GM19193 (cell line): Measurements from ENCODE around the gene FXYD1.

Source experiments
- POLR2A ChIP-seq: IDR thresholded peaks from 4 replicates; pipeline ENCODE4 v1.6.1; 2011; ENCODE audit not compliant: insufficient read depth, insufficient read length; ENCODE audit errors: extremely low read depth

Gene FXYD1

DNA sequence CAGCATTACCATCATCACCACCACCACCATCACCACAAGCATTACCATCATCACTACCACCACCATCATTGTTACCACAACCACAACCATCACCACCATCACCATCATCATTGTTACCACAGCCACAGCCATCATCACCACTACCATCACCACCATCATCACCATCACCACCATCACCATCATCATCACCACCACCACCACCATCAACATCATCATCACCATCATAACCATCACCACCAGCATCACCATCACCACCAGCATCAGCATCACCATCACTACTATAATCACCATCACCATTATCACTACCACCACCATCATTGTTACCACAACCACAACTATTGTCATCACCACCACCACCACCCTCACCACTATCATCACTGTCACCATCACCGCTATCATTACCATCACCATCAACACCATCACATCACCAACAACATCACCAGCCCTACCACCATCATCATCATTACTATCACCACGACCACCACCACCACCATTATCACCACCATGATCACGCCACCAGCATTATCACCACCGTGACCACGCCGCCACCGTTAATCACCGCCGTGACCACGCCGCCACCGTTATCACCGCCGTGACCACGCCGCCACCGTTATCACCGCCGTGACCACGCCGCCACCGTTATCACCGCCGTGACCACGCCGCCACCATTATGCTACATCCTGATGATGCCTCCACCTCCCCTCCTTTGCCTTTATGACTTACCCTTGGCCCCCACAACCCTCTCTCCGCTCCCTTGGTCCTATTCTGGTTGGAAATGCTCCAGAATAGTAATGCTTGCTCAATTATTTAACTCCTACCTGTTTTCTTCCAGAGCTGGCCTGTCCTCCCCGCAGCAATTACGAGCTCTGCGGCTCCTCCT is 33.0 kb upstream of the FXYD1 start:
- no peak for TF ChIP-seq POLR2A

DNA sequence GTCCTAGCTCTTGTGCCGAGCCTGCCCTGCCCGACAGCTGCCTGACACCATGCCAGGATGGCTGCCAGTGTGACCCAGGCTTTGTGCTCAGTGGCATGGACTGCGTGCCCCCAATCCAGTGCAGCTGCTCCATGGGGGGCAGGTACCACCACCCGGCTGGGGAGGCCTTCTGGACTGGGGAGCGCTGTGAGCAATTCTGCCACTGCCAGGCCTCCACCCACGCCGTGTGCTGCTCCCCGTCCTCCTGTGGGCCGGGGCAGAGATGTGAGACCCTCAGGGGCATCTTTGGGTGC is 32.4 kb upstream of the FXYD1 start:
- no peak for TF ChIP-seq POLR2A

DNA sequence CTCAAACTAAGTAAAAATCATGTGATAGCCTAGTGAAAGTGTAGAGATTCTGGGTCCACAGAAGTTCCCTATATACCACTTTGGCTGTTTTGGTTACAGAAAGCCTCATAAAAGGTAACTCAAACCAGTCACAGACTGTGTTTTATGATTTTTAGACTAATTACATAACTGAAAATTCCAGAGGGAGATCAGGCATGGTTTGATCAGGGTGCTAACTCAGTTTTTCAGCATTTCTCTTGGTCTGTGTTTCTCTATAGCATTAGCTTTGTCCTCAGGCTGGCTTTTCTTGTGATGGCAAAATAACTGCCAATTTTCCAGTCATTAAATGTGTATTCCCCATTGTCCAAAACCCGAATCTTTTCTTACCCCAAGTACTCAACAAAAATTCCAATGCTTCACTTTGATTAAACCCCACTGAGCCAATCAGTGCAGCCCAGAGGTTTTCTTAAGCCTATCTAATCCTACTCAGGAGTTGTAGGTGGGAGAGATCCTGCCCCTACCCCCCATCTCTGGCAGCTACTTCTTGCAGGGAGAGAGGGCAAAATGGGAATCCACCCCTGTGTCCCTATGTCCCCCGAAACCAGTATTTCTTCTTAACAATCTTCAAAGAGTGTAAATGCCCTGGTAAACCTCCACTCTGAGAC is 31.6 kb upstream of the FXYD1 start:
- TF ChIP-seq POLR2A: no peak

DNA sequence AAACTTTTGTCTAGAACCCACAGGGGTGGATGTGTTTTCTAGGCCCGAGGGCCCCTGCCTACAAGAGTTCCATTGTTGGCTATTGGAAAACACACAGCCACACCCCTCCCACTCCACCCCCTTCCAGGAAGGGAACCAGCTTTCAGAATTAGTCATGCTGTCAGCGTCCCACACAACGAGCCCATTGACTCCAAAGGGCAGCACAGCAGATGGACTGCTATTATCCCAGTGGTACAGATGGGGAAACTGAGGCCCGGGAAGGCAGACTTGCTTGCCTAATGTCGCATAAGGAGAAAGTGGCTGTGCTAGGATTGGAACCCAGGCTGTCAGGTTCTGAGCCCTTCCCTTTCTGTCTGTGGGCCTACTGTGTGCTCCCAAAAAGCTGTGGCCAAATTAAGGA is 31.1 kb upstream of the FXYD1 start:
- no peak for TF ChIP-seq POLR2A

DNA sequence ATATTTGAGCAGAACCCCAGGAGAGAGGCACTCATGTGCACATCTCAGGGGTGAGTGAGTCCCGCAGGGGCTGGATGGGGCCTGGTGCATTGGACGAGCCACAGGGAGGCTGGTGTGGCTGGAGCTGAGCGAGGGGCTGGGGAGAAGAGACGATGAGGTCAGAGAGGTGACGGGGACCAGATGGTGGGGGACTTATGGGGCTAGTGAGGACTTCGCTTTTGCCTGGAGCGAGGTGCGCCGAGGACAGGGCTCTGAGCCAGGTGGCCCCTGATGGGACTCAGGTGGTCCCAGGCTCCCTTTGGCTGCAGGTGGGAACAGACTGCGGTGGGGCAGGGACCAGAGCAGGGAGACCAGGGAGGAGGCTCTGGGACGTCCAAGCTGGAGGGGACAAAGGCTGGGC is 29.9 kb upstream of the FXYD1 start:
- TF ChIP-seq POLR2A: no peak

DNA sequence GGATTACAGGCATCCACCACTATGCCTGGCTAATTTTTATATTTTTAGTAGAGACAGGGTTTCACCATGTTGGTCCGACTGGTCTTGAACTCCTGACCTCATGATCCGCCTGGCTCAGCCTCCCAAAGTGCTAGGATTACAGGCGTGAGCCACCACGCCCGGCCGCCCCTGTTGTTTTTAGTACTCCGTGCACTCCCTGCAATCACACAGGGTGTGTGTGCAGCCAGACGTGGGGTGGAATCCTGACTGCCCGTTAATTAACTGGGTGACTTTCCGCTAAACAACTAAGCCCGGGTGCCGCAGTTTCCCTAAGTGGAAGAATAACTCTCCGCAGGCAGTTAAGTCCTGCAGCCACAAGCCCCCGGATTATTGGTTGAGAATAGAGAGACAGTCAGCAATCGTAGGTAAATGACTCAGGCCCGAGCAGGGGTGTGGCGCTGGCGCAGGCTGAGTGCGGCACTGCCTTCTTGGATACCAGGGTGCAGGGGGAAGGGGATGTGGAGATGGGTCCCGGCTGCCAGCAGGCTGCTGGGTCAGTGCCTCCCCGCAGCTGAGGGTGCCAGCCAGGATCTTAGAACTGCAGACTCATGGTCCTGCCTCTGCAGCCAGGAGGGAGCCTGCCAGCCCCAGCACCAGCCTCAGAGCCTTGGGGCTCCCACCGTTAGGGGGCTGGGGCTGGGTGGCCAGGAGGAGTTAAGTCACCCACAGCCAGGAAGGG is 29.1 kb upstream of the FXYD1 start:
- no peak for TF ChIP-seq POLR2A

DNA sequence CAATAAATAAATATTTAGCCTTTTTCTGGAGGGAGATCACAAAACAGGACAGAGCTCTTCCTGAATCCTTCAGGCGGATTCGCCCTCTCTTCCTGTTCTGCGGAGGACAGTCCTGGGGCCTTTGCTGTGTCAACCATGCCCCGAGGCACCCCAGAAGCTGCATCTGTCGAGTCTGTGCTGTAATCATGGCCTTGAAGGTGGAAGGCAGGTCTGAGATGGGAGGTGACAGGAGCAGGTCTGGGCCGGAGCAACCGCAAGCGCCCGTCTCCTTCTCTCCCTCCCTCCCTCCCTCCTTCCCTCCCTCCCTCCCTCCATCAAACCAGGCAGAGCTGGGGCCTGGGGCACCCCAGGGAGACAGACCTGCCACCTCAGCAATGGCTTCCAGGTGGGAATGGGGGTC is 27.6 kb upstream of the FXYD1 start:
- TF ChIP-seq POLR2A: no peak

DNA sequence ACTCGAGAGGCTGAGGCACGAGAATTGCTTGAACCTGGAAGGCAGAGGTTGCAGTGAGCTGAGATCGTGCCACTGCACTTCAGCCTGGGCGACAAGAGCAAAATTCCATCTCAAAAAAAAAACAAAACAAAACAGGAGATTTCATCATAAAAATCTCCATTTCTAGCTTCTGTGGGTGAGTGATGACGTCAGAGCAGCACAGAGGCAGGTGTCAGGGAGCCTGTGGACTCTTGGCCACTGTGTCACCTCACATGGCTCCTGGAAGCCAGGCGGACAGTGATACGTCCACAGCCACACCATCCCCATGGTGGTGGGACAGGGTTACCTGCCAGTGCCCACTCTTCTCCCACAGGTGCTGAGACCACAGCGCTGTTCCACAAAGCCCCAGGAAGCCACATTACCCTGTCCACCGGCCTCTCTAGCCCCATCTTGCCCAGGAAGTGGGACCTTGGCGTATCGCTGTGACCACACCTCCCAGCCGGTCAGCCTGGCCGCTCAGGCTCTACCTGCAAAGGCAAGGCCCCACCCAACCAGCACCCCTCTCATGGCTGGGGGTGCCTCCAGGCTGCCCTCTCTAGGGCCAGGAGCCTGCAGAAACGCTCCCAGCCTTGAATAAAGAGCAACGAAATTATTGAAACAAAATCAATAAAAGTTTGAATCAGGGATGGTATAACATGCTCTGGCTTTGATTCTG is 25.5 kb upstream of the FXYD1 start:
- TF ChIP-seq POLR2A: no peak

DNA sequence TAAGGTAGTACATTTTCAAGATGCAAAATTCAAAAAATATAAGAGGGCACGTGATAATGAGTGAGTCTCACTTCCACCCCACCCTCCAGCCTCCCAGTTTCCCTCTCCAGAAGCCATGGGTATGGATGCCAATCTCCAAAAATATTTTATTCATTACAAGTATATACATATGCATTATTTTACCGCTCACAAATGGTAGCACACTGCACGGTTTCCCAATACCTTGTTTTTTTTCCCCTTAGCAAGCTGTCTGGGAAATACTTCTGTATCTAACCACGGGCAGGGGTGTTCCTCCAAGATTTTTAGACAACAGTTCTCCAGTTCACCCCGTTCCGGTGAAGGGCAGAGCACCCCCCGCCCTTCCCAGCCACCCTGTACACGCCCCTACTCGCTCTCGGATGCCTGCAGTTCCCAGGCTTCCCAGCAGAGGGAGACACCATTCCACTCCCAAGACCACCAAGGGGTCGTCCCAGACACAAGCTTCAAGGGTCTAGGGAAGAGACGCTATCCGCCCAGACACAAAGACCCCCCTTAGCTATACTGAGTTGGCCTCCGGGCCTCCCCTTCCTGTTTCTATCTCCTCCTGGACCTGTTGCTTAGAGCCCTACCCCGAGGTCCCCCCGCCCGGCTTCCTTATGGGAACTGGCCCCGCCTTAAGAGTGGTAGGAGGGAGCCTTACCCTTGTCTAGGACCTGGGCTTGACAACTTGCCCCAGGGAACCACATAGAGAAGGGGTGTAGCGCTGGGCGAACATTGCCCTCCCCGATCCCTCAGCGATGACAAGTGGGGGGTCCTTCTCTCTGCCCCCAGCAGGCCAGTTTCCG is 24.1 kb upstream of the FXYD1 start:
- TF ChIP-seq POLR2A: no peak

DNA sequence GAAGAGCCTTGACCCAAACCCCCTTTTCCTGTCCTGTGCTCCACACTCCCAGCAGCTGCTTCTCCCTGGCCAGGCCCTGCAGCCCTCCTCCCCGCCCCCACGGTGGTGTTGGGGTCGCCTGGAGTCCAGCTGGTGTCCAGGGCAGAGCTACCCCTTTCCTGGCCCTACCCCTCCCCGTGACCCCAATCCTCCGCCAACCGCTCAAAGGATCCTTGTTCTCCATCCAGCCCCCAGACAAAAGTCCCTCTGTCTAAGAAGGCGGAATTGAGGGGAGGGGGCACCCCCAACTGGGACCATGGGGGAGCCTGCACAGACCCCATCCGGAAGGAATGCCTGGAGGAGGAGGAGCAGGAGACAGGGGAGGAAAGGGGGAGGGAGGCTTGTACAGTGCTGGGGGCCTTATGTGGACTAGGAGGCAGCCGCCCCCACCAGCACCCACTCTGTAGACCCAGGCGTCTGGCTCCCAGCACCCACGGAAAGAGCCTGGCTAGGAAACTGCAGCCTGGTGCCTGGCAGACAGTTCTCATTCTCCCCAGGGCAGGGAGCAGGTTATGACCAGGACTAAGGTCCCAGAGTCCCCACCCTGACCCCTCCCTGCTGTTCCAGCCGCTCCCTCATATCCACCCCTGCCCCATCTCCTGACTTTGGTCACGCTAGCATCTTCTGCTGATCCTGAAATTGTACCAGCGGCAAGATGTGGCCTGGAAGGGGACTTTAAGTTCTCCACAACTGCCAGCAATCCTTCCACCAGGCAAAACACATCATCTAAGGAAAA is 23.3 kb upstream of the FXYD1 start, which contains the start of gene FXYD3:
Gene FXYD3, plus strand, starts transcription at position 647 of the 775 bp plus-strand sequence. CDS start 3,554 bp downstream, outside the sequence.
- no peak for TF ChIP-seq POLR2A

DNA sequence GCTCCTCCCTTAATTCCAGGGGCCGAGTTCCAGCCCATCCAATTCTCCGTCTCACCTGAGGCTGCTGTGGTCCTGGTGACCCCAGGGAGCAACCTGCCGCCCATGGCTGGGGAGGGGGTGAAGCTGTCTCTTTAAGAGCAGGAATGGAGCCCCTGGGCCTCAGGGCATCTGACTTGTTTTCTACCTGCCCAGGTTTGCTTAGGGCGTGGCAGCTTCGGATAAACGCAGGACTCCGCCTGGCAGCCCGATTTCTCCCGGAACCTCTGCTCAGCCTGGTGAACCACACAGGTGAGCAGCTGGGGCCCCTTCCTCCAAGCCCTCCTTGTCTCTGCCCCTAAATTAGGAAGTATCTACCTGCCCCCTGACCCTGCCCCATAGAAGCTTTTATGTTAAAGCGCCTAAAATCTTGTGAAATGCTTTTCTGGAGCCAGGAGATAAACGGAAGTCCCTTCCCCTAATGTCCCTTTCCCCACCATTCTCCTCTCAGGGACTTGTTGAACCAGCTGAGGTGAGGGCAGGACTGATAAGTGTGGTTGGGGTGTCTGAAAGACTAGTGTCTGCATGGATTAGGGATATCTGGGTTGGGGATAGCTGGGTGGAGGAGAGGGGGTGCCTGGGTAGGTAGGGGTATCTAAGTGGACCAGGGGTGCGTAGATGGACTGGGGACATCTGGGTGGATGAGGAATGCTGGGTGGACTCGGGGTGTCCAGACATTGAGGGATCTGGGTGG is 22.4 kb upstream of the FXYD1 start:
- no peak for TF ChIP-seq POLR2A

DNA sequence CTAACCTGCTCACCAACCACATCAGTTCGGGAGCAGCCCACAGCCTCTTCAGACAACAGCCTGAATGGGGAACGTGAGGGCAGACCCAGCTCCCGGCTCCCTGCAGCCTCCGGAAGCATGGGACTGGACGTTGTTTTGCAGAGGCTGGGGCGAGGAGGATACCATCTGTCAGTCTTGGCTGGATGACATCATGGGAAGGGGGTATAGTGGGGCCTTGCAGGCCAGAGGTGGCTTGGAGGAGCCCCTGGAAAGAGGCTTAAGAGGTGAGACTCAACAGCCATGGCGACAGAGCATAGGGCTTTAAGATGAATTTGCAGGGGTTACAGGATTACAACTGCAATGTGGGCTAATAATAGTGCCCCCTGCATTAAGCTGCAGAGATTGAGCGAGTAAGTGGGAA is 21.5 kb upstream of the FXYD1 start:
- TF ChIP-seq POLR2A: no peak

DNA sequence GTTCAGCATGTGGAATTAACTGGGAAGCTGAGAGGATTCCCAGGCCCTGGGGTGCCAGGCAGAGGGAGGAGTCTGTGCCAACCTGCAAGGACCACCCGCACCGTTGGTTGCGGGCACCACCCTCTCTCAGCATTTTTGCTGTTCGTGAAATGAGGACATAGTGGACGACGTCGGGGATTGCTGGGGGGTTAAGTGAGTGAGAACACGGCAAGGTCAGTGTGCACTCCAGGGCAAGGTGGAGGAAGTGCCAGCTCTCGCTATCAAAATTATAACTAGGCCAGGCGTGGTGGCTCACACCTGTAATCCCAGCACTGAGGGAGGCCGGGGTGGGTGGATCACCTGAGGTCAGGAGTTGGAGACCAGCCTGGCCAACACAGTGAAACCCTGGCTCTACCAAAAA is 20.8 kb upstream of the FXYD1 start:
- TF ChIP-seq POLR2A: no peak
